ENCODE data around the gene HS3ST2.

- TF ChIP-seq RAD21 (conservative IDR thresholded peaks at IDR 0.05 in 1 of 2, IDR thresholded peaks at IDR 0.05 in 1 of 2) (peak; percentile 69 to 84), MAFK (IDR thresholded peaks at IDR 0.05; ENCODE audit: partially characterized antibody) (no peak), CTCF (IDR thresholded peaks at IDR 0.05) (peak; percentile 71), ZFP36 (IDR thresholded peaks at IDR 0.05; ENCODE audit: borderline replicate concordance, partially characterized antibody) (no peak), EP300 (IDR thresholded peaks at IDR 0.05) (no peak), ZC3H11A (IDR thresholded peaks at IDR 0.05) (no peak), POLR2A (IDR thresholded peaks at IDR 0.05; ENCODE audit: low read length) (no peak), CHD2 (IDR thresholded peaks at IDR 0.05; ENCODE audit: low read length, partially characterized antibody) (no peak), CHD4 (IDR thresholded peaks at IDR 0.05; ENCODE audit: borderline replicate concordance) (no peak), BHLHE40 (IDR thresholded peaks at IDR 0.05; ENCODE audit: low read depth, low read length) (no peak)
- TF ChIP-seq, protein P1, sequence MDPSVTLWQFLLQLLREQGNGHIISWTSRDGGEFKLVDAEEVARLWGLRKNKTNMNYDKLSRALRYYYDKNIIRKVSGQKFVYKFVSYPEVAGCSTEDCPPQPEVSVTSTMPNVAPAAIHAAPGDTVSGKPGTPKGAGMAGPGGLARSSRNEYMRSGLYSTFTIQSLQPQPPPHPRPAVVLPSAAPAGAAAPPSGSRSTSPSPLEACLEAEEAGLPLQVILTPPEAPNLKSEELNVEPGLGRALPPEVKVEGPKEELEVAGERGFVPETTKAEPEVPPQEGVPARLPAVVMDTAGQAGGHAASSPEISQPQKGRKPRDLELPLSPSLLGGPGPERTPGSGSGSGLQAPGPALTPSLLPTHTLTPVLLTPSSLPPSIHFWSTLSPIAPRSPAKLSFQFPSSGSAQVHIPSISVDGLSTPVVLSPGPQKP (IDR thresholded peaks at IDR 0.05; ENCODE audit: low read depth, low read length): no peak
- TF ChIP-seq, protein P2, sequence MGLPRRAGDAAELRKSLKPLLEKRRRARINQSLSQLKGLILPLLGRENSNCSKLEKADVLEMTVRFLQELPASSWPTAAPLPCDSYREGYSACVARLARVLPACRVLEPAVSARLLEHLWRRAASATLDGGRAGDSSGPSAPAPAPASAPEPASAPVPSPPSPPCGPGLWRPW (IDR thresholded peaks at IDR 0.05): no peak
These were observed 84.9 kb downstream of the HS3ST2 start for GRCh38 chr16:22898874-22899348.

Measured in A549 (cell line).